Measurements from ENCODE around the gene AAK1.

DNA sequence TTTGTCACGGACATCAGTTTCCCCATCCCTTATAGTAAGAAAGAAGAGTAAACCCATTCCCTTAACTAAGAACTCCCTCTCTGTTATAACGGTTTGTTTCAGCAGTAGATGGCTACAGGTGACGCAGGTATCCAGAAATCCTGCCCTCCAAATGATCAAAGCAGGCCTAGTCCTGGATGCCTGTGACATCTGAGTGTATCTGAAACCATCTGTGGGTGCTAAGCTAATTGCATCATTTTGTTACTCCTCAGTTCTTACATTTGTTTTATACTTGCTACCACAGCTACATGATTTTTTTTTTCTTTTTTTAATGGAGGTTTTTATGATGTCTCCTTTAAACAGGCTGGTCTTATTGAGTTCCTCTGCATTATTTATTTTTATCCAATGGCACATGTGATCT, 55.1 kb downstream of the AAK1 start:
- TF ChIP-seq EZH2phosphoT487 (IDR thresholded peaks at IDR 0.05; ENCODE audit: borderline replicate concordance, low read length), result no peak
- TF ChIP-seq, protein P1, sequence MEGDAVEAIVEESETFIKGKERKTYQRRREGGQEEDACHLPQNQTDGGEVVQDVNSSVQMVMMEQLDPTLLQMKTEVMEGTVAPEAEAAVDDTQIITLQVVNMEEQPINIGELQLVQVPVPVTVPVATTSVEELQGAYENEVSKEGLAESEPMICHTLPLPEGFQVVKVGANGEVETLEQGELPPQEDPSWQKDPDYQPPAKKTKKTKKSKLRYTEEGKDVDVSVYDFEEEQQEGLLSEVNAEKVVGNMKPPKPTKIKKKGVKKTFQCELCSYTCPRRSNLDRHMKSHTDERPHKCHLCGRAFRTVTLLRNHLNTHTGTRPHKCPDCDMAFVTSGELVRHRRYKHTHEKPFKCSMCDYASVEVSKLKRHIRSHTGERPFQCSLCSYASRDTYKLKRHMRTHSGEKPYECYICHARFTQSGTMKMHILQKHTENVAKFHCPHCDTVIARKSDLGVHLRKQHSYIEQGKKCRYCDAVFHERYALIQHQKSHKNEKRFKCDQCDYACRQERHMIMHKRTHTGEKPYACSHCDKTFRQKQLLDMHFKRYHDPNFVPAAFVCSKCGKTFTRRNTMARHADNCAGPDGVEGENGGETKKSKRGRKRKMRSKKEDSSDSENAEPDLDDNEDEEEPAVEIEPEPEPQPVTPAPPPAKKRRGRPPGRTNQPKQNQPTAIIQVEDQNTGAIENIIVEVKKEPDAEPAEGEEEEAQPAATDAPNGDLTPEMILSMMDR (IDR thresholded peaks at IDR 0.05; ENCODE audit: low read depth, low read length, poor library complexity, severe bottlenecking), result no peak

All from DOHH2 (cell line).